ENCODE measurements around the gene SP140L.

The SP140L gene

GRCh38 chr2:230343747-230344146, 16.8 kb downstream of the SP140L start:
- no peaks in the 10 kb centered on the region for H3K9me2 ChIP-seq (replicated peaks; ENCODE audit: control insufficient read depth, low read length)
- H3F3A ChIP-seq (ENCODE audit: control insufficient read depth, insufficient read depth) = no peaks in the 10 kb centered on the region
- no peak for TF ChIP-seq CTCF (IDR thresholded peaks at IDR 0.05; ENCODE audit: low read depth, low read length, poor library complexity, severe bottlenecking)
- no peak for TF ChIP-seq EZH2phosphoT487 (IDR thresholded peaks at IDR 0.05; ENCODE audit: borderline replicate concordance, low read length)
- H3K9me3 ChIP-seq (ENCODE audit: control insufficient read depth, insufficient read depth, low read length) = peaks cover 12% of the 10 kb centered on the region; the same call in 1 of the 2 replicates
- no peaks in the 10 kb centered on the region for H3K27me3 ChIP-seq (ENCODE audit: control insufficient read depth, low read length)
- no peaks in the 10 kb centered on the region for H3K36me3 ChIP-seq (ENCODE audit: control insufficient read depth, low read length)
- H3K79me2 ChIP-seq (ENCODE audit: control insufficient read depth, low read length) = no peaks in the 10 kb centered on the region
- no peak overlapping the region for H3K27ac ChIP-seq (ENCODE audit: low read depth, low read length)
- H3K4me2 ChIP-seq (ENCODE audit: low read length) = no peak overlapping the region
- H3K4me1 ChIP-seq (ENCODE audit: control insufficient read depth, low read length) = no peaks in the 10 kb centered on the region
- no peak overlapping the region for H3K4me3 ChIP-seq (ENCODE audit: low read length)
- no peaks in the 10 kb centered on the region for H4K20me1 ChIP-seq (ENCODE audit: control insufficient read depth, insufficient read depth, low read depth, low read length)

- Histone ChIP-seq H3K79me2 (ENCODE audit: control insufficient read depth, low read length) (no peaks in the 10 kb centered on the region), H3K27me3 (ENCODE audit: control insufficient read depth, low read length) (no peaks in the 10 kb centered on the region), H3F3A (ENCODE audit: control insufficient read depth, insufficient read depth) (no peaks in the 10 kb centered on the region), H3K27ac (ENCODE audit: low read depth, low read length) (no peak overlapping the region), H3K9me3 (ENCODE audit: control insufficient read depth, insufficient read depth, low read length) (peaks cover 12% of the 10 kb centered on the region; the same call in 1 of the 2 replicates), H3K9me2 (replicated peaks; ENCODE audit: control insufficient read depth, low read length) (no peaks in the 10 kb centered on the region), H3K4me2 (ENCODE audit: low read length) (no peak overlapping the region), H3K36me3 (ENCODE audit: control insufficient read depth, low read length) (no peaks in the 10 kb centered on the region), H3K4me1 (ENCODE audit: control insufficient read depth, low read length) (no peaks in the 10 kb centered on the region), H3K4me3 (ENCODE audit: low read length) (no peak overlapping the region), H4K20me1 (ENCODE audit: control insufficient read depth, insufficient read depth, low read depth, low read length) (no peaks in the 10 kb centered on the region)
- TF ChIP-seq EZH2phosphoT487 (IDR thresholded peaks at IDR 0.05; ENCODE audit: borderline replicate concordance, low read length) (no peak), CTCF (IDR thresholded peaks at IDR 0.05; ENCODE audit: low read depth, low read length, poor library complexity, severe bottlenecking) (no peak)
These were observed 19.5 kb downstream of the SP140L start for GRCh38 chr2:230346465-230346864.

GRCh38 chr2:230346921-230347533, 20.0 kb downstream of the SP140L start:
- no peak overlapping the region for H3K4me2 ChIP-seq (ENCODE audit: low read length)
- TF ChIP-seq CTCF (IDR thresholded peaks at IDR 0.05; ENCODE audit: low read depth, low read length, poor library complexity, severe bottlenecking) (no peak), EZH2phosphoT487 (IDR thresholded peaks at IDR 0.05; ENCODE audit: borderline replicate concordance, low read length) (no peak)
- no peaks in the 10 kb centered on the region for H3K79me2 ChIP-seq (ENCODE audit: control insufficient read depth, low read length)
- peaks cover 12% of the 10 kb centered on the region; the same call in 1 of the 2 replicates for H3K9me3 ChIP-seq (ENCODE audit: control insufficient read depth, insufficient read depth, low read length)
- H4K20me1 ChIP-seq (ENCODE audit: control insufficient read depth, insufficient read depth, low read depth, low read length) = no peaks in the 10 kb centered on the region
- H3K36me3 ChIP-seq (ENCODE audit: control insufficient read depth, low read length) = no peaks in the 10 kb centered on the region
- no peaks in the 10 kb centered on the region for H3K27me3 ChIP-seq (ENCODE audit: control insufficient read depth, low read length)
- H3K9me2 ChIP-seq (replicated peaks; ENCODE audit: control insufficient read depth, low read length) = no peaks in the 10 kb centered on the region
- no peak overlapping the region for H3K4me3 ChIP-seq (ENCODE audit: low read length)
- no peaks in the 10 kb centered on the region for H3F3A ChIP-seq (ENCODE audit: control insufficient read depth, insufficient read depth)
- no peak overlapping the region for H3K27ac ChIP-seq (ENCODE audit: low read depth, low read length)
- H3K4me1 ChIP-seq (ENCODE audit: control insufficient read depth, low read length) = no peaks in the 10 kb centered on the region
